Posterior vena cava (tissue), 2 donors: ENCODE measurements around the gene CHURC1. TPM values are rescaled to one million over a fixed set of nuclear protein-coding genes. Genes with fewer than 3 reads are reported as not detected.

Experiments
- DNase-seq: peaks from one replicate; pipeline ENCODE4 v3.0.0-alpha.2; 2020; ENCODE audit warnings: low spot score
- intact Hi-C, 2 donors: fragments of 100-400 bp; cut with DNase I; formaldehyde crosslinking; loops; one replicate each; pipeline versions ENCODE4 v1.14.1 to v1.14.2; 2022 to 2023
- total RNA-seq, 2 donors: library from RNA; stranded (reverse); fragmentation: NEBNext Ultra II Directional; extraction: Animal tissue kit (Norgen Biotek cat#: 25700); gene quantifications; one replicate each; pipeline ENCODE4 v1.2.1, GENCODE V29; 2021
- donor health status: DM: yes; HTN: yes; CAD: no.
- donor health status: DM: yes; HTN: yes; CAD: no.

CHURC1 gene
- total RNA-seq, 2 donors from 2014 or later, result 65.4 to 87.3 TPM

- intact Hi-C loops, result no loop called here
- DNase-seq, result no peak
Observed at GRCh38 chr14:64932231-64932630, 18.0 kb downstream of the CHURC1 start.

DNA sequence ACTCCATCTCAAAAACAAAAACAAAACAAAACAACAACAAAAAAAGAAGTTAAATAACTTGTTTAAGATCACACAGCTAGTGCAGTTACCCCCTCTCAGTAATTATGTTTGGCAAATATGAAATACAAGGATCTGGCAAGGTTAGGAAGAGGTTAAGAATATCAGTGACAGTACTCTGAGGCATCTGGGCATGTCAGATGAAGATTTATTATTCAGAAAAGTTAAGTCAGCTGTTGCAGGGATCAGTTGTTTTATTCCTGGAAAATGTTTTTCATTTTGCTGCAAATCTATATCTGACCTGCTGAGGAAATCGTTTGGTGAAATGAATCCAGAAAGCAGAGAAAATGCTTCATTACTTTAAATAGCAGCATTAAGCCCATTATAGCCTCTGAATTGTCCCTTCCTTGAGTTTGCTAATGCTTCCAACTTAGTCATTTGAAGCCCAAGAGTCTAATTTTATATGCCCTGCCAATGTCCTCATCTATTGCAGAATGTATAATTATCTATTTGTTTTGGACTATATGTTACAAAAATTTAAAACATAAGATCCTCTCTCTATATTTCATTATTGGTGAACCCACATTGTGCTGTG lies 20.2 kb downstream of the CHURC1 start:
- no peak for DNase-seq
- intact Hi-C loops, result no loop called here

- DNase-seq, result no peak
Observed at GRCh38 chr14:64935508-64935907, 21.3 kb downstream of the CHURC1 start.

GRCh38 chr14:64937171-64937820 lies 23.0 kb downstream of the CHURC1 start:
- intact Hi-C loops, result no loop called here
- no peak for DNase-seq

More at GRCh38 chr14:64935508-64935907, 21.3 kb downstream of the CHURC1 start:
- intact Hi-C loops, result no loop called here

- DNase-seq, result no peak
- intact Hi-C loops, result no loop called here
Observed at GRCh38 chr14:64937821-64938193, 23.6 kb downstream of the CHURC1 start.

- intact Hi-C loops, result no loop called here
- DNase-seq, result no peak
Observed at GRCh38 chr14:64938972-64939816, 24.9 kb downstream of the CHURC1 start.

DNA sequence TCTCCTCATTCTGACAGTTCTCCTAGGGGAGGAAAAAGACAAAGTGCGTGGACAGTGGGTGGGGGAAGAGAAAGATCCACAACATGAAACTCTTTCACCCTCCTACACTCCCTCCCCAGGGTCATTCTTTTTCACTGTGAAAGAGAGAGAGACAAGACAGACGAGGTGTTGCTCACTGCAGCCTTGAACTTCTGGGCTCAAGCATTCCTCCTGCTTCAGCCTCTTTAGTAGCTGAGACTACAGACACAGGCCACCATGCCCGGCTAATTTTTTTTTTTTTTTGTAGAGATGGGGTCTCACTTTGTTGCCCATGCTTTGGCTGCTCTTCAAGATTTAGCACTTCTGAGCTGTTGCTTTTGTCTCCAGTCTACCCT lies 25.5 kb downstream of the CHURC1 start:
- intact Hi-C loops, result no loop called here
- no peak for DNase-seq

- DNase-seq, result no peak
- intact Hi-C loops, result no loop called here
Observed at GRCh38 chr14:64940336-64940910, 26.2 kb downstream of the CHURC1 start.

- intact Hi-C loops, result no loop called here
- DNase-seq, result no peak
Observed at GRCh38 chr14:64942531-64943111, 28.4 kb downstream of the CHURC1 start, which contains the start of gene GPX2. GPX2 (minus strand) TSS chr14:64942745; CDS start chr14:64942726, 19 bp downstream.

- DNase-seq, result no peak
- intact Hi-C loops, result no loop called here
Observed at GRCh38 chr14:64943556-64943955, 29.3 kb downstream of the CHURC1 start.

- intact Hi-C loops, result no loop called here
- no peak for DNase-seq
Observed at GRCh38 chr14:64944041-64944440, 29.8 kb downstream of the CHURC1 start.

- no peak for DNase-seq
- intact Hi-C loops, result no loop called here
Observed at GRCh38 chr14:64944861-64945260, 30.6 kb downstream of the CHURC1 start.

DNA sequence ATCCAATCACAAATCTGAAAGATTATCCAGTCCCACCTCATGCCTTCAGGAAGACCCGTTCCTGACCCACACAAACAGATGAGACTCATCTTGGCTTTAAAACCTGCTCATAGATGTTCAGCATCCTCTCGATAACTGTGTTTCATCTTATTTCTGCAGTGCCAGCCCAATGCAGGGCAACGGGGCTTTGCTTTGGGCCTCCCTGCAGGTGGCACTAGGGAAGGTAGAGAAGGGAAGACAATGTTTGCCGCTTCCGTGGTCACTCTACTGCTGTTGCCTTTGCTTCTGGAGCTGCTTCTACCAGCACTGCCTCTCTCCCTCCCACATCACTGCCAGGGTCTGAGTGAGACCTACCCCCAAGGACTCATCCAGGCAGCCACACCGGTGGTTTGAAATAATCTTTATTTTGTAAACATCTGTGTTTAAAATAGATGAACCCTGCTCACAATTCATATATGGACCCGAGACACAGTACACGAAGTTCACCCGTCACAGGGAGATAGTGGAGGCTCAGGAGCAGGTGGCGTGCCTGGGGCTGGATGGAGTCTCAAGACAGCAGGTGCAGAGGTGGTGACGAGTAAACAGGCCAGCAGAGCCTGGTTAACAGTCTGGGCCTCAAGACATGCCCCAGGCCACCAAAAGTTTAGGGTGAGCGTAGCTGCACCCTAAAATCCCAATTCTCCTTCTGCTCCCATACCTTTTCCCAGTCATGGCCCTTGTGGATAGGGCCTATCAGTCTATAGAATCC lies 31.4 kb downstream of the CHURC1 start:
- DNase-seq, result no peak
- intact Hi-C loops, result no loop called here

DNA sequence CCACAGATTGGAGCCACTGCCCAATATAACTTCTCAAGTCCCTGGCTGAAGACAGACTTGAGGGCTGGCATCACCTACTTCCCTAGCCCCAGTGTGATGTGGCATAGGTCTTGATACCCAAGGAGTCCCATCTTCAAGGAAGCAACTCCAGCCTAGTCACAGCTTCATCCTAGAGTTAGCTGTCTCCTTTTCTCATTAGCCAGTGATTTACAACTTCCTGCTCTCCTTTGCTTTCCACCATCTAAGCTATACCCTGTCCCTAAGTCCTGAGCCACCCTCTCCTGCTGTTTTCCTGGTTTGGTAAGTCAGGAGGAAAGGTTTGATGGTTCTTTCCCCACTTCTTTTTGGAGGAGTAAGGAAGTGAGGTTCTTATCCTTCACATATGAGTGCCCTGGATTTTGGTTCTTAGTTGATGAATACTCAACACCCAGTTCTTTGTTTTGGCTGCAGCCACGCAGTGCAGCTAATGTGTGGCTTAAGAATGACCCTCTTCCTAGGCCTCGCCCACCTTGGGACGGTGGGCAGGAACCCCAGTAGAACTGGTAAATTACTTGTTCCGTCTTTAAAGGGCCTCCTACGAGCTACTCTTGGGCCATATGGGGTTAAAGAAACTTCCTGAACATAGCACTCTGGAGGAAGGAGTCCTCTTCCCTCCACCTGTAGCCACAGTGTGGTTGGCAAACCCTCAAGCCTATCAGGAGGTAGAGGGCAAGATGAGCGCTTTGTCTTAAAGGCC lies 32.2 kb downstream of the CHURC1 start:
- no peak for DNase-seq
- intact Hi-C loops, result no loop called here

DNA sequence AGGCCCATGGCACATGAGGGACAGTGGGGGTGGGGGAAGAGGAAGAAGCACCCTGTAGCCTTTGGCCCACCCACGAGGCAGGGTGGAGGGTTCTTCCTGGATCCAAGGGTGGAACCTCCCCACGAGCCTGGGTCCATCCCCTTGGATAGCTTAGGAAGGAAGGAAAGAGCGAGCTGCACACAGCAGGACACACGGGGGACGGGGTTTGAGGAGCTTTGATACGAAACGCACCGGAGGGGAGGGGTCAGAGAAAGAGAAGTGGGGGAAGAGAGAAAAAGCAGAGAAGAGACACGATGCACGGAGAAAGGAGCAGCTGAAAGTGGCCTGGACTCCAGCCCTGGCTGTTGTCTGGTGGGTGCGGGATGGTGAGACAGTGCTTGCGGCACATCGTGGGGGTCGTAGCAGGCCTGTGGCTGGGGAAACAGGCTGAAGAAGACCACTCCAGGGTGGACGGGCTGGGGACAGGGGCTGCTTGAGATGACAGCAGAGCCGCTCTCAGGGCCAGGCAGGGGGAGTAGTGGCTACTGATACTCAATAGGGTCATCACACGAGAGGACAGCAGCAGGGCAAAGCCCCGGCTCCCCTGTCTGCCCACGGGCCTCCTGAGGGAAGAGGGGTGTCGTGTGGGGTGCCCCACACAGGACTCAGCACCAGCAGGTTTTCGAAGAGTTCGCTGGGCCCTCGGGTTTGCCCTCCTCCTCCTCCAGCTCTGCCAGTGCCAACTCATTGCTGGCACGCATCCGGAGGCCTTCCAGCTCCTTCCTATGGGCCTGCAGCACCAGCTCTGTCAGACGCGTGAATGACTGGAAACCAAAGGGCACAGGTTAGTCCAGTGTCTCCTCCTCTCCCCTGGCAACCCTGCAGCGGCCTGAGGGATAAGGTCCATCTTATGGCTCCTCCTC lies 33.7 kb downstream of the CHURC1 start:
- intact Hi-C loops, result no loop called here
- no peak for DNase-seq

DNA sequence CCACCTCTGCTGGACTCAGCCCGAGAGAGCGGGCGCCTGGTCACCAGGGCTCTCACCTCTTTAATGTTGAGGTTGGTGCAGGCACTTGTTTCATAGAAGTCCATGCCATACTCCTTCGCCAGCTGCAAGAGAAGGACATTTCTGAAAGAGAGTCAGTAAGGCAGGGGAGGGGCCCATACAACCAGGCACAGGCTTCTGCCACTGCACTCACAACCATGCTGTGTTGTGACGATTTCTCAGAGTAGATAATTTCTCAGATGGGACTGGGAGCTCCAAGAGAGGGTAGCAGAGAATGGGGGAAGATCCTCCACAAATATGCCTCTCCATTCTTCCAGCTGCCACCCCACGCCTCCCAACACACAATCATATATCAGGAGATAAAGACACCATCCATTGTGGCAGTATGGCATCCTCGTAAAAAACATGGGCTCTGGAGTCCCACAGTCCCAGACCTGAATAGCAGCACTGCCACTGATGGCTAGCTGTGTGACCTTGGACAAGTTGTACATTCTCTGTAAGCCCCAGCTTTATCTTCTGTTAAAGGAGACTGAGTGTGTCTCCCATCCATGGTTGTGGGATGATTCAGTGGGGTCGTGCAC lies 34.5 kb downstream of the CHURC1 start:
- DNase-seq, result no peak
- intact Hi-C loops, result no loop called here

GRCh38 chr14:64950889-64951288 lies 36.6 kb downstream of the CHURC1 start:
- intact Hi-C loops, result no loop called here
- no peak for DNase-seq
